HFFc6 (cell line): ENCODE measurements around the gene GUCD1. TPM values are rescaled to one million over a fixed set of nuclear protein-coding genes. Genes with fewer than 3 reads are reported as not detected.

ENCODE experiments used
- DNase-seq: peaks from one replicate; pipeline ENCODE4 v3.0.0-alpha.2; 2018
- H3K27ac Mint-ChIP-seq: 2 replicates; pipeline ENCODE4 v1.8.0; 2020; ENCODE audit warnings: mild to moderate bottlenecking, mixed read lengths
- H3K27me3 Mint-ChIP-seq: 2 replicates; pipeline ENCODE4 v1.8.0; 2021; ENCODE audit warnings: mild to moderate bottlenecking, moderate library complexity, mixed read lengths; ENCODE audit not compliant: insufficient read depth
- H3K36me3 Mint-ChIP-seq: 2 replicates; pipeline ENCODE4 v1.8.0; 2021; ENCODE audit warnings: low read depth, mixed read lengths
- H3K4me1 Mint-ChIP-seq: 2 replicates; pipeline ENCODE4 v1.8.0; 2020; ENCODE audit warnings: low read depth, mixed read lengths
- H3K4me3 Mint-ChIP-seq: 2 replicates; pipeline ENCODE4 v1.8.0; 2020; ENCODE audit warnings: mild to moderate bottlenecking, moderate library complexity, mixed read lengths
- H3K9me3 Mint-ChIP-seq: 2 replicates; pipeline ENCODE4 v1.8.0; 2020; ENCODE audit warnings: mild to moderate bottlenecking, mixed read lengths
- total RNA-seq, 6 experiments: library from RNA; stranded (reverse); fragmentation: NEBNext Ultra II Directional; extraction: Animal tissue kit (Norgen Biotek cat#: 25700); gene quantifications; 2 replicates in 1 of 6; 3 replicates in 5 of 6; pipeline ENCODE4 v1.2.3, GENCODE V29; 2021
- TF ChIP-seq, protein P1 (sequence below): fragments of 200-600 bp; sonication (generic); IDR thresholded peaks from 2 replicates; pipeline ENCODE4 v1.5.0; 2021; ENCODE audit warnings: antibody characterized with exemption, mild to moderate bottlenecking

GUCD1 gene
- total RNA-seq, 6 experiments from 2014 or later = 82.4 to 99.5 (median 89.0) TPM

DNA sequence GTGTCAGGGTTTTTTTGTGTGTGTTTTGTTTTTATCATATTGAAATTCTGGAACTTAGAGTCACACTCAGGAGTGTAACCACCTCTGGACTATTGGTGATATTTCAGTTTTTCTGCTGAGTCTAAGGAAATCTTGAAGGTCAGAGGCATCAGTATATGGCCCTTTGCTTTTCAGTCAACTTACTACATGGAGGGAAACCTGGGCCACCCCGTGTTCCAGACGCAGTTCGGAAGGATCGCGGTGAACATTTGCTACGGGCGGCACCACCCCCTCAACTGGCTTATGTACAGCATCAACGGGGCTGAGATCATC lies 40.0 kb downstream of the GUCD1 start:
- no peaks in the 10 kb centered on the region for H3K36me3 Mint-ChIP-seq
- no peak overlapping the region for H3K4me3 Mint-ChIP-seq

DNA sequence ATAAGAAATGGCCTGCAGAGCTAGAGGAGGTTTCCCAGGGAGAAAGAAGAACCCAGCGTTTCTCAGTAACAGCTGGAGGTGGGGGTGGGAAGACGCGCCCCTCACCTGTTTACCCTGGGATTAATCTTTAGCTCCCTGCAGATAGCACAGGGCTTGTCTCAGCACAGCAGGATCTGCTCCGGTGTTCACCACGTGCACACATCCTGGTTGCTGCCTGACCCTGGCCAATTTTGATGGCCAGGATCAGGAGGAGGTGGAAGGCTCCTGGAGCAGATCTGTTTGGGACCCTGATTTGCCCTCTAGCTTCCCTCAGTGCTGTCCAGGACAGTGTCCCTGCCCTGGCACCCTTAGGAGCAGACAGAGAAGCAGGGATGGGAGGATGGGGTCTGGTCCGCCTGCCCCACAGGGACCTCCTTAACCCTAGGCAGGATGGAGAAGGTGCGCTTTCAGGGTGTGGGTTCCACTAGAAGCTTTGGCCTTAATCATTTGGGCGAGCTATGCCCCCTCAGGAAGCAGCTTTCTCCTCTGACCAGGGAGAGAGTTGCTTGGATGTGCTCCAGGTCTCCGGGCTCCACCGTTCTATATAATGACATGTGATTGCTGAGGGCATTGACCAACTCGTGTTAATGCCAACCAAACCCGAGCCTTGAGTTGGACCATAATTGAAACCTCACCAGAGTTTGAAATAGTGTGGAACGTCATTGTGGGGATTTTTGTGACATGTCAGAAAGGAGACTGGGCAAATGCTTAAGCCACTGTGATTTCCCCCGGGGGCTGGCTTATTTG lies 40.5 kb downstream of the GUCD1 start:
- DNase-seq = no peak
- Mint-ChIP-seq H3K27ac (no peak overlapping the region), H3K27me3 (peaks cover 12% of the 10 kb centered on the region), H3K4me1 (peaks cover 38% of the 10 kb centered on the region), H3K9me3 (no peaks in the 10 kb centered on the region), H3K36me3 (no peaks in the 10 kb centered on the region), H3K4me3 (no peak overlapping the region)
- TF ChIP-seq, protein P1, sequence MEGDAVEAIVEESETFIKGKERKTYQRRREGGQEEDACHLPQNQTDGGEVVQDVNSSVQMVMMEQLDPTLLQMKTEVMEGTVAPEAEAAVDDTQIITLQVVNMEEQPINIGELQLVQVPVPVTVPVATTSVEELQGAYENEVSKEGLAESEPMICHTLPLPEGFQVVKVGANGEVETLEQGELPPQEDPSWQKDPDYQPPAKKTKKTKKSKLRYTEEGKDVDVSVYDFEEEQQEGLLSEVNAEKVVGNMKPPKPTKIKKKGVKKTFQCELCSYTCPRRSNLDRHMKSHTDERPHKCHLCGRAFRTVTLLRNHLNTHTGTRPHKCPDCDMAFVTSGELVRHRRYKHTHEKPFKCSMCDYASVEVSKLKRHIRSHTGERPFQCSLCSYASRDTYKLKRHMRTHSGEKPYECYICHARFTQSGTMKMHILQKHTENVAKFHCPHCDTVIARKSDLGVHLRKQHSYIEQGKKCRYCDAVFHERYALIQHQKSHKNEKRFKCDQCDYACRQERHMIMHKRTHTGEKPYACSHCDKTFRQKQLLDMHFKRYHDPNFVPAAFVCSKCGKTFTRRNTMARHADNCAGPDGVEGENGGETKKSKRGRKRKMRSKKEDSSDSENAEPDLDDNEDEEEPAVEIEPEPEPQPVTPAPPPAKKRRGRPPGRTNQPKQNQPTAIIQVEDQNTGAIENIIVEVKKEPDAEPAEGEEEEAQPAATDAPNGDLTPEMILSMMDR = no peak

More for the DNA sequence above, 40.0 kb downstream of the GUCD1 start:
- TF ChIP-seq, protein P1 = no peak
- Mint-ChIP-seq H3K27me3 (peaks cover 8% of the 10 kb centered on the region), H3K27ac (no peak overlapping the region), H3K4me1 (peaks cover 38% of the 10 kb centered on the region), H3K9me3 (no peaks in the 10 kb centered on the region)
- no peak for DNase-seq

DNA sequence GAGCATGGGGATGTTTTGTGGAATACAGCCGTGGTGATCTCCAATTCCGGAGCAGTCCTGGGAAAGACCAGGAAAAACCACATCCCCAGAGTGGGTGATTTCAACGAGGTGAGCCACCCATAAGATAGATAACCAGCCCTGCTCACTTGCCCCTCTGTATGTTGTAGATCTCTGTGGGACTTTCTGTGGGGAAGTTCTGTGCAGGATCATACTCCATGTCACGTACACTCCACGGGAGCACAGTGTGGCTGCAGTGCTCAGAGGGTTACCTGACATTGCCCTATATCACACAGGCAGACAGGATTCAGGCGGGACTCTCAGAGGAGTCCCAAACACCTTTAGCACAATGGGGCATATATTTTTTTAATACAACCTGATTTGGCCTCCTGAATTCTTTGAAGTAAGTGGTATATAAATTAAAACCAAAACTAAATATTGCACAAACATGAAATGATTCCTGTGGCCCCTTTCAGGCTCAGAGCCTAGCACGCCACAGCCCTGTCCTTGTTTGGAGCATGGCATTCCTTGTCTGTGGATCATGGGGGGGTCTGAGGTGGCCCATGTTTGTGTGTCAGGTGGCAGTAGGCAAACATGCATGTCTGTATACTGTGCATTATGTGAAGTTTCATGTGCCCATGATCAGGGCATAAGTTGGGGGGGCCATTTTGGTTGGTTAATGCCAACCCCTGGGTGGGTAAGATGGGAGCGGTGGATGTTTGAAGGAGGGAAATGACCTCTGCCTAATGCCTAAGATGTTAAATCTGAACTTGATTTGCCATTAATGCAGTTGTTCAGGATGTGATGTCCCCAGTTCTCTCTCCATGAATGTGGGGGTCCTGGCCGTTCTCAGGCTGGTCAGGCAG lies 41.3 kb downstream of the GUCD1 start:
- H3K9me3 Mint-ChIP-seq = no peaks in the 10 kb centered on the region
- TF ChIP-seq, protein P1 = no peak
- no peak for DNase-seq
- H3K36me3 Mint-ChIP-seq = no peaks in the 10 kb centered on the region
- H3K27me3 Mint-ChIP-seq = peaks cover 14% of the 10 kb centered on the region
- H3K4me3 Mint-ChIP-seq = no peak overlapping the region
- H3K27ac Mint-ChIP-seq = no peak overlapping the region
- peaks cover 38% of the 10 kb centered on the region for H3K4me1 Mint-ChIP-seq

DNA sequence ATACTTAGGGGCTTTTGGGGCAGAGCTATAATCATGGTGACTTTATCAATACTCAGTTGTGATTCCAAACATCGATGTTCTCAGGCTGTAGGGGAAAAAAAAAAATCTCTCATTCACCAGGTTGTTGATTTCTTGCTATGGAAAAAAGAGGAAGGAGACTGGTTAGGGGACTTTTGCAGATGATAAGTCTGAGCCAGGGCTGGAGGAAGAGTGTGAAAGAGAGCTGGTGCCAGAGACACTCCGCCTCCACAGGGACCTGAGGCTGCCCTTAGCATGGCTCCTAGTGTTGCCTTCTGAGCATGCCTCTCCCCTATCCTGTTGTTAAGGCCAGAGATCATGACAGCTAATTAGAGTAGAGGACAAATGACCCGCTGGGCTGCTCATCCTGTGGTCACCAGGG lies 42.9 kb downstream of the GUCD1 start:
- no peaks in the 10 kb centered on the region for H3K36me3 Mint-ChIP-seq
- no peak overlapping the region for H3K4me3 Mint-ChIP-seq
- H3K4me1 Mint-ChIP-seq = peaks cover 40% of the 10 kb centered on the region
- TF ChIP-seq, protein P1 = no peak
- H3K9me3 Mint-ChIP-seq = no peaks in the 10 kb centered on the region
- H3K27me3 Mint-ChIP-seq = peaks cover 12% of the 10 kb centered on the region
- no peak overlapping the region for H3K27ac Mint-ChIP-seq
- no peak for DNase-seq

DNA sequence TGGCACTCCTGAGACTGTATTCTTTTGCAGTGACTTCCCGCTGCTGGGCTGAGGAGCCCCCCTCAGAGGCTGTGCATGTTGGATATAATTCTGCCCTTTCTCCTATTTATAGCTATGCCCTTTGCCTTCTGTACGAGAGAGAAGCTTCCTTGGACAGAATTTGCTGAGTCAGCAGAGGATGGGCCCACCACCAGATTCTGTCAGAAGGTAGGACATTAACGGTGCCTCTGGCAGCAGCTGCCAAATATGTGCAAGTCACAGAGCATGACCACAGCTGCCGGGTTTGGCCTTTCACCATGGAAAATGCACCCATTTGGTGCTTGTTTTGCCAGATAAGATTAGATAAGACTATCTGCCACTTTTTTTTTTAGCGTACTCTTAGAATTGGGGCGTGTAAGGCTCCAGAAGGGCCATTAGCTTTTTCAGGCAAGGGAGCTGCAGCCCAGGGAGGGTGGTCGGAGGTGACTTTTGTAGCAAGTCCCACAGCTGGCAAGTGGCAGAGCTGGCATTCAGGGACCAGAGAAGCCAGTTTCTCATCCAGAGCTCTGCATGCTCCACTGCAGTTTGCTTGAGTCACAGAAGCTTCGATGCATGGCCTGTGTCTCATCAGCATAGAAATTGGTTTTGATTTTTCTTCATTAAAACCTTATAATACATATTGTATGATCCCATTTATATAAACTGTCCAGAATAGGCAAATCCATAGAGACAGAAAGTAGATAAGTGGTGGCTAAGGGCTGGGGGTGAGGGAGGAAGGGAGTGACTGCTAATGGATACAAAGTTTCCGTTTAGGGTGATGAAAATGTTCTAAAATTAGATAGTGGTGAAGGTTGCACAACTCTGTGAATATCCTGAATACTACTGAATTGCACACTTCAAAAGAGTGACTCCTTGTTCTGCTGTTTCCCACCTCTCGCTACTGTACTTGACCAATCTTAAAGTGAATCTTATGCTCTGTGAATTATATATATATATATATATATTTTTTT lies 44.0 kb downstream of the GUCD1 start:
- Mint-ChIP-seq H3K9me3 (no peaks in the 10 kb centered on the region), H3K27ac (no peak overlapping the region), H3K4me3 (no peak overlapping the region; the same call in 1 of the 2 replicates), H3K36me3 (no peaks in the 10 kb centered on the region), H3K4me1 (peaks cover 37% of the 10 kb centered on the region), H3K27me3 (peaks cover 16% of the 10 kb centered on the region)
- TF ChIP-seq, protein P1 = no peak
- DNase-seq = peak; percentile 13
